HG03469 (cell line): ENCODE measurements around the gene KAZN.

Experiments
- ATAC-seq: cut with Tn5 transposase; IDR thresholded peaks from one replicate; pipeline ENCODE4 v1.9.1; 2021; ENCODE audit warnings: mild to moderate bottlenecking, moderate library complexity, moderate number of reproducible peaks; ENCODE audit not compliant: unreplicated experiment

Gene KAZN

DNA sequence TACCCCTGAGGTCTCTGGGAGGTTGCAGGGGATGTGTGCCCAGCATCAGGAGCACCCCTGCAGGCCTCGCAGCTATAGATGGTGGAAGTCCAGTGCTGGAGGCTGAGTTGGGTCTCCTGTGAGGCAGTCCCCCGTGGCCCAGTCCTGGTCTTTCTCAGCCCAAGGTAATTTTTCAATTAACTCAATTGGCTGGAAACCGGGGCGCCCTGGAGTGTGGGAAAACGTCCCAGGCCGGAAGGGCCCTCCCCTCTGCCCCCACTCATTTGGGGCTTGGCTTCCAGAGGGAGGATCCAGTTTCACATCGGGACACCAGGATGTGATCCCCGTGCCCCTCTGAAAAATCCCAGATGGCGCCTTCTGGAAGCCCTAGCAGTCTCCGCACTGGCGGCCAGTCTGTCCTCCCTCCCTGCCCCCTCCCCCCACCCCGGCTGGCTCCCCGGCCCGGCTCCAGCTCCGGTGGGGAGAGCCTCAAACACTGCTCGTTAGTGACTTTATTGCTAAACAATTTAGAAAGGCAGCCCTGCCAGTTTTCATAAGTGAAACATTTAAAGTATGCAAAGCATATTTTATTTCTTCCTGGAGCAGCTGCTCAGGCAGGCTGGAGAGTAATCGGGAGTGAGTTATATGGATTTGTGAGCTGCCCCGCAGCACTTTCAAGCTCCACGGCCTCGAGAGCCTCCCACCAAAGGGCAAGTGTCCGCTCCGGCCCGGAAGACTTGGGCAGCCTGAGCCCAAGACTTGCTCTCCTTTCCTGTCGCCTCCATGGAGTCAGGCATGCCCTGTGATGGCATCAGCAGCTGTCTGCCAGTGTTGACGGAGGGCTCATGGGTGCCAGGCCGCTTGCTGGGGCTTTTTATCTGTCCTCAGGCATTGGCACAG lies 346.9 kb downstream of the KAZN start:
- no peak for ATAC-seq

DNA sequence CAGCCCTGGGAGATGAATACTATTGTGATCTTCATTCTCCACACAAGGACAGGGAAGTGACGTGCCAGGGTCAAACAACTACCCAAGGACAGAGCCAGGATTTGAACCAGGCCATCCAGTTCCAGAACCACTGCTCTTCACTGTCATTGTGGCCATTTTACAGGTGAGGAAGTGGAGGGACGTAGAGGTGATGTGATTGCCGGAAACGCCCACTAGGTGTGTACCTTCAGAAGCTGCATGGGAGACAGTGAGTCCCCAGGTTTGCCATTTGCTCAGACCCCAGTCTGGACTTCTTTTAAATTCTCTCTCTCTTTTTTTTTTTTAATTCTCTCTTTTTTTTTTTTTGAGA lies 347.5 kb downstream of the KAZN start:
- ATAC-seq: no peak

- ATAC-seq: no peak
These were observed 348.3 kb downstream of the KAZN start for GRCh38 chr1:14946684-14947238.

DNA sequence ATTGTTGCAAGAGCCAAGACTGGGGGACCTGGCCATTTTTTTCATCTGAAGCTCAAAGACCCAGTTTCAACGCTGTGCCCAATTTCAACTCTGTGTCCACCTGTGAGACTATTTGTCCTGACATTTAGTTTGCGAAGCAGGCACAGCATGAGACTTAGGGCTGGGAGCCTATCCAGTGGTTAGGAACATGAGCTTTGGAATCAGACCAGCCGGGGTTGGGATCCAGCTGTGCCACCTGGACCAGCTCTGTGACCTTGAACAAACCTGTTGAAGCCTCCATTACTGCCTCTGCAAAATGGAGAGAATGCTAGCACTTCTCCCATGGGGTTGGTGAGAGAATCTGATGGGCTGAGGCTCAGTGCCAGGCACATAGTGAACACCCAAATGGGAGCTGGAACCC lies 348.9 kb downstream of the KAZN start:
- ATAC-seq: no peak

DNA sequence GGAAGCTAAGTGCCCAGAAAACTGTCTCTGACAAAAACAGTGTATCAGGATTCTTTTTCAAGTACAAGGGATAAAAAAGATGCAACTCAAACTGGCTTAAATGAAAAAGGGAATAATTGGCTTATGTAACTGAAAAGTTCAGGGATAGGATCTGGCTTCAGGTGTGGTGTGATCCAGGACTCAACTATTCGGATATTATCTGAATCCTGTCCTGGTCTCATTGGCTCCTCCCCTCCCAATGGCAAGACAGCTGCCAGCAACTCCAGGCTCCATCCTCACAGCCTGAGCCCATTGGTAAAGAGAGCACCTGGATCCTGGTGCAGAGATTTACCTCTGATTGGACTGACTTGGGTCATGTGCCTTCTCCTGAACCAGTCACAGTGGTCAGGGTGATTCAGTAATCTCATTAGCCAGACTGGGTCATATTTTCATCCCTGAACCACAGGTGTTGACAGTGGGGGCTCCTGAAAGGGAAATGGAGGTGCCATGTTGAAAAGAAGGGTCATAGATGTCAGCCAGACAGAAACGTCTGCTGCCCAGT lies 349.7 kb downstream of the KAZN start:
- ATAC-seq: no peak

GRCh38 chr1:14949270-14949835 lies 350.9 kb downstream of the KAZN start:
- no peak for ATAC-seq

GRCh38 chr1:14949836-14950713 lies 351.6 kb downstream of the KAZN start:
- no peak for ATAC-seq

DNA sequence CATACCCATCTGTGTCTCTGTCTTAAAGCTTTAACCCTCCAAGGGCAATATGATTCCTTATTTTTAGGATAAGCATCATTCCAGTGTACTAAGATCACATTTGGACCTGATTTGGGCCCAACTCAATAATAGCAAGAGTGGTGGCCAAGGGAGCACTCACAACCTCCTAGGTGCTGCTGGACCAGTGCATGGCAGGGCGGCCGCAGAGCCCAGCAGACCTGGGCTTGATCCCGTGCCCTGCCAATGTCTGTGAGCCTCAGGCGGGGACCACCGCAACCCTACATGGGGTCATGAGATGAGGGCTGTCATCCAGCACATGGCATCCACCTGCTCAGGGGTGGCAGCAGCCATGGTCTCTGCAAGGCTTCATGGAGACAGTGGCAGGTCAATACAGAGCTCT lies 353.3 kb downstream of the KAZN start:
- ATAC-seq: no peak

- ATAC-seq: no peak
These were observed 354.3 kb downstream of the KAZN start for GRCh38 chr1:14952626-14953314.

DNA sequence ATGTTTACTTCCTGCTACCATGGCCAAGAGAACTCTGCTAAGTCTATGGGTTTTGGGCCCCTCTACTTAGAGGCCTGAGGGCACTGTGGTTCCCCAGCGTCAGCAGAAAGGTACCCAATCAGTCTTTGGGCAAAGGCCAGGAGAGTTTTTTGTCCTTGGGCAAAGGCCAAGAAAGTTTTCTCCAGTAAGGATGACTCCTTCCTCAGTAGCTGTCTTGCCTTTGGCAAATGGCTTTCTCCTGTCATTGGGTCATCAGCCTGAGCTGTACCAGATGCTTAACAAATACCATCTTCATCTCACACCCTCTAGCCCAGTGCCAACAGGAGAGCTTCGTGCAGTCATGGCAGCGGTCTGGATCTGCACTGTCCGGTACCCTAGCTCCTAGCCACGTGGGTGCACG lies 355.7 kb downstream of the KAZN start:
- ATAC-seq: no peak

DNA sequence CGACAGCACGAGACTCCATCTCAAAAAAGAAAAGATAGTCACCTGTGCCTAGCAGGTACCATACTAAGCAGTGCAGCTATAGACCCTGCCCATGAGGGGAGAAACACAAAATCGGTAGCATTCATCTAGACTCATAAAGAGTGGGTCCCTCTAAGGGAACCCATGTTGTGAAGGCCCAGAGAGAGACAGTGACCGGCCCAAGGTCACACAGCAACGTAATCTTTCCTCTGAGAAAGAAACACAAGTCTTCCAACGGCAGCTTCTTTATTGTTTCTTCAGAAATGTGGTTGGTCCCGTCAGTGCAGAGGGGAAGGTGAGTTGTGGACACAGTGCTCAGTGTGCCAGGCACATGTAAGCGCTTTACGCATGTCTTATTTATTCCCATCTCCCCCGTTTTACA lies 356.4 kb downstream of the KAZN start:
- no peak for ATAC-seq

DNA sequence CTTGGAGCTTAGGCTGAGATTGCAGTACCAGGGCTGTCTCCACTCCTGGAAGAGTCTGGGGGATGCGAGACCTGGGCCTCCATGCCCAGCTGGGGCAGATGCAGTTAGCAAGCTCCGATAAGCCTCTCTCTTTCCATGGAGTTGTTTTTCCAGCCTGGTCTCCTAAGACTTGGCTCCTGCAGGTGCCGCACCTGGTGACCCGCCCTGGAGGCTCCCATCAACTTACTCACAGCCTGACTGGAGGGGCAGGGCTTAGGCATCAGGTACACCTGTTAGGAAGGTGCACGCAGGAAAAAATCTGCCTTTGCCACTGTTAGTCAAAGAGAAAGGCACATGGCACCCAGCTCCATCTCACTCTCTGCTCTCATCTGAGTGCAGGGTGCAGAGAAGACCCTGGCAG lies 356.9 kb downstream of the KAZN start:
- ATAC-seq: no peak

- no peak for ATAC-seq
These were observed 357.5 kb downstream of the KAZN start for GRCh38 chr1:14955976-14956375.

GRCh38 chr1:14956579-14957195 lies 358.2 kb downstream of the KAZN start:
- ATAC-seq: no peak

DNA sequence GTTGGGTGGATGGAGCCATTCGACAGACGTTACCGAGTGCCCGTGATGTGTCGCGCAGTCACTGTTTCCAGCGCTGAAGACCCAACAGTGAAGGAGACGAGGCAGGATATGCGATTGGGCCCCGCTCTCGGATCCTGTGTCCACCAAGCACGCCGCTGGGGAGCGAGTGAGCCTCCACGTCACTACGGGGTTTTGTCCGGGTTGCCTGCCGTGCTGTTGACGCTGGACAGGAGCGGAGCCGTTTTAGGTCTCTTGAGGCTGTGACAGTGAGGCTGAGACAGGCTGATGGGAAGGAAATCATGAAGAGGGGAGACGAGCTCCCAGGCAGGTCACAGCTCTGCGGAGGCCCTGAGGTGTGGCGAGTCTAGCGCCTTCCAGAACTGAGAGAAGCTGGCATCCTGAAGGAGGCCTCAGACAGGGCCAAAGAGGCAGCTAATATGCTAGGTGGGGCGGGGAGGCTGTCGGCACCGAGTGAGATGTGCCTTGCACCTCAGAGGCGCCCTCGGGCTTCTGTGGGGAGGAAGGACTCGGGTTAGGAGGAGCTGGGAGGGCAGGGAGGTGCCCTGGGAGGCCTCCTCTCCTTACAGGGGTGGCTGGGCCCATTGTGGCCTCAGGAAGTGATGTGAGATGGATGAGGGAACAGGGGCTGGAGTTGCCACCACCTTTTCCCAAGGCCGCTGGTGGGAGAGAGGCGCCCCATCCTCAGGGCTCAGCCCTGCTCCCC lies 359.1 kb downstream of the KAZN start:
- no peak for ATAC-seq

DNA sequence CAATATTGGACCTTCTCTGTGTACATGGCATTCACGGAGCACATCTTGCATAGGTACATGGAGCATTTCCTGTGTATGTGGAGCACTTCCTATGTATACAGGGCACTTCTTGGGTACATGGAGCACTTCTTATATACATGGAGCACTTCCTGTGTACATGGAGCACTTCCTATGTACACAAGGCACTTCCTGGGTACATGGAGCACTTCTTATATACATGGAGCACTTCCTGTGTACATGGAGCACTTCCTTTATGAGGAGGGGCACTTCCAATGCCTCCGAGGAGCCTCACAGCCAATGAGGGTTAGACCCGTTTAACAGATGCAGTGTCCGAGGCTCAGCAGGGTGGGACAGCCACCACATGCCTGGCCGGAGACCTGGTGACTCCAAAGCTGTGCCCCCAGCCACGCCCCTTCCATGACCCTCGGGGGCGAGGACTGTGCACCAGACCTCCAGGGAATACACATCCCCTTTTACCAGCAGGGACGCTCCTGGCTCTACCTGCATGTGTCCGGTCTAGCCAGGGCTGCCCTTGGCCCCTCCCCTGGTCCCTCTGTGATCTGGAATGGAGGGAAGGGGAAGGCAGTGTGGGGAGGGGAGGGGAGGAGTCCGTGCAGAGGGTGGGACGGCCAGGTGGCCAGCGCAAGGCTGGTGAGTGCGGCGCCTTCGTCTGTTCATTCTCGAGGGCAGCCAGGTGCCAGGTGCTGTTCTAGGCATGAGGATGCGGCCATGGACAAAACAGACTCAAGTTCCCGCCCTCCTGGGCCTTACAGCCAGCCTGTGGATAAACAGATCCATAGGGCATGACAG lies 360.0 kb downstream of the KAZN start:
- no peak for ATAC-seq

- no peak for ATAC-seq
These were observed 360.7 kb downstream of the KAZN start for GRCh38 chr1:14959059-14959694.

GRCh38 chr1:14961661-14962267 lies 363.3 kb downstream of the KAZN start:
- no peak for ATAC-seq
